H9 (cell line): ENCODE measurements around the gene THAP2. TPM values are rescaled to one million over a fixed set of nuclear protein-coding genes. Genes with fewer than 3 reads are reported as not detected.

Experiments used
- DNase-seq: peaks from one replicate; pipeline ENCODE4 v3.0.0-alpha.2; 2017
- H2AFZ ChIP-seq: one replicate; pipeline ENCODE4 v1.6.1; 2013; ENCODE audit warnings: mild to moderate bottlenecking, low read length, control low read depth, moderate library complexity
- H2AK5ac ChIP-seq: 2 replicates; pipeline ENCODE4 v1.6.1; 2013; ENCODE audit warnings: low read length, control low read depth, mixed read lengths; ENCODE audit not compliant: insufficient read length
- H2BK120ac ChIP-seq: one replicate; pipeline ENCODE4 v1.6.1; 2013; ENCODE audit warnings: low read depth, mild to moderate bottlenecking, low read length, control low read depth, inconsistent platforms; ENCODE audit not compliant: poor library complexity, severe bottlenecking
- H2BK12ac ChIP-seq: 2 replicates; pipeline ENCODE4 v1.6.1; 2013; ENCODE audit warnings: low read length, control low read depth, mixed read lengths, low read depth; ENCODE audit not compliant: insufficient read length
- H2BK15ac ChIP-seq: 2 replicates; pipeline ENCODE4 v1.6.1; 2013; ENCODE audit warnings: low read depth, low read length, control low read depth
- H2BK20ac ChIP-seq: one replicate; pipeline ENCODE4 v1.6.1; 2013; ENCODE audit warnings: low read depth, mild to moderate bottlenecking, low read length, control low read depth, inconsistent platforms; ENCODE audit not compliant: poor library complexity, severe bottlenecking
- H2BK5ac ChIP-seq: 2 replicates; pipeline ENCODE4 v1.6.1; 2013; ENCODE audit warnings: low read length, control low read depth, mixed read lengths; ENCODE audit not compliant: insufficient read length
- H3K14ac ChIP-seq: 2 replicates; pipeline ENCODE4 v1.6.1; 2013; ENCODE audit warnings: low read length, control low read depth; ENCODE audit not compliant: insufficient read depth
- H3K18ac ChIP-seq: 2 replicates; pipeline ENCODE4 v1.6.1; 2013; ENCODE audit warnings: low read depth, mild to moderate bottlenecking, mixed read lengths, low read length, control low read depth; ENCODE audit not compliant: insufficient read length
- H3K23ac ChIP-seq: 2 replicates; pipeline ENCODE4 v1.6.1; 2013; ENCODE audit warnings: low read length, control low read depth, mixed read lengths, low read depth; ENCODE audit not compliant: insufficient read length
- H3K23me2 ChIP-seq: 2 replicates; pipeline ENCODE4 v1.6.1; 2013; ENCODE audit warnings: low read depth, mild to moderate bottlenecking, mixed read lengths, low read length, control low read depth; ENCODE audit not compliant: insufficient read length, poor library complexity, severe bottlenecking
- H3K27ac ChIP-seq: 2 replicates; pipeline ENCODE4 v1.5.1; 2013; ENCODE audit warnings: low read length, control low read depth, mixed read lengths, low read depth; ENCODE audit not compliant: insufficient read length
- H3K27me3 ChIP-seq: 2 replicates; pipeline ENCODE4 v1.6.1; 2013; ENCODE audit warnings: low read length, control low read depth, inconsistent platforms; ENCODE audit not compliant: insufficient read depth
- H3K4ac ChIP-seq: 2 replicates; pipeline ENCODE4 v1.6.1; 2013; ENCODE audit warnings: low read depth, mild to moderate bottlenecking, control low read depth, inconsistent platforms, low read length, moderate library complexity
- H3K4me1 ChIP-seq: 2 replicates; pipeline ENCODE4 v1.6.1; 2013; ENCODE audit warnings: low read length, control low read depth, inconsistent platforms; ENCODE audit not compliant: insufficient read depth
- H3K4me2 ChIP-seq: 2 replicates; pipeline ENCODE4 v1.6.1; 2013; ENCODE audit warnings: low read length, control low read depth, mixed read lengths; ENCODE audit not compliant: insufficient read length, insufficient read depth
- H3K56ac ChIP-seq: 2 replicates; pipeline ENCODE4 v1.6.1; 2013; ENCODE audit warnings: low read depth, mild to moderate bottlenecking, mixed read lengths, low read length, control low read depth; ENCODE audit not compliant: insufficient read length
- H3K79me1 ChIP-seq: 2 replicates; pipeline ENCODE4 v1.6.1; 2013; ENCODE audit warnings: low read depth, mild to moderate bottlenecking, moderate library complexity, low read length, control low read depth, inconsistent platforms; ENCODE audit not compliant: insufficient read depth, poor library complexity, severe bottlenecking
- H3K79me2 ChIP-seq: 2 replicates; pipeline ENCODE4 v1.6.1; 2013; ENCODE audit warnings: low read length, control low read depth, inconsistent platforms; ENCODE audit not compliant: insufficient read depth
- H3K9ac ChIP-seq: 2 replicates; pipeline ENCODE4 v1.6.1; 2013; ENCODE audit warnings: low read length, control low read depth, mixed read lengths; ENCODE audit not compliant: insufficient read length; ENCODE audit errors: extremely low read depth
- H3K9me3 ChIP-seq: one replicate; pipeline ENCODE4 v1.6.1; 2013; ENCODE audit warnings: low read depth, low read length, inconsistent platforms; ENCODE audit not compliant: control insufficient read depth
- H3T11ph ChIP-seq: one replicate; pipeline ENCODE4 v1.6.1; 2013; ENCODE audit warnings: mild to moderate bottlenecking, low read length, control low read depth, inconsistent platforms
- H4K20me1 ChIP-seq: one replicate; pipeline ENCODE4 v1.6.1; 2013; ENCODE audit not compliant: control insufficient read depth, insufficient read length, insufficient read depth
- H4K5ac ChIP-seq: 2 replicates; pipeline ENCODE4 v1.6.1; 2013; ENCODE audit warnings: low read depth, mild to moderate bottlenecking, mixed read lengths, low read length, control low read depth; ENCODE audit not compliant: insufficient read length
- H4K8ac ChIP-seq: replicated peaks from 2 replicates; pipeline ENCODE4 v1.6.1; 2013; ENCODE audit warnings: low read length, control low read depth, mixed read lengths, low read depth; ENCODE audit not compliant: insufficient read length
- H4K91ac ChIP-seq: 2 replicates; pipeline ENCODE4 v1.6.1; 2013; ENCODE audit warnings: low read depth, mild to moderate bottlenecking, moderate library complexity, mixed read lengths, low read length, control low read depth; ENCODE audit not compliant: insufficient read length
- H3K27ac Mint-ChIP-seq, 3 experiments: 2 replicates in 2 of 3; 3 replicates in 1 of 3; pipeline ENCODE4 v1.8.0; 2020 to 2021; ENCODE audit warnings: mixed read lengths in 3 of 3, mild to moderate bottlenecking in 1 of 3, moderate library complexity in 1 of 3
- H3K27me3 Mint-ChIP-seq: 2 replicates; pipeline ENCODE4 v1.8.0; 2021; ENCODE audit warnings: low read depth, mild to moderate bottlenecking, moderate library complexity, mixed read lengths
- H3K36me3 Mint-ChIP-seq, 3 experiments: 2 replicates in 2 of 3; 3 replicates in 1 of 3; pipeline ENCODE4 v1.8.0; 2020 to 2021; ENCODE audit warnings: low read depth in 3 of 3, mixed read lengths in 3 of 3; ENCODE audit not compliant: insufficient read depth in 1 of 3
- H3K4me1 Mint-ChIP-seq, 2 experiments: 2 replicates each; pipeline ENCODE4 v1.8.0; 2020; ENCODE audit warnings: mixed read lengths in 2 of 2
- H3K4me3 Mint-ChIP-seq, 2 experiments: 2 replicates in 1 of 2; 3 replicates in 1 of 2; pipeline ENCODE4 v1.8.0; 2020 to 2021; ENCODE audit warnings: mild to moderate bottlenecking in 2 of 2, mixed read lengths in 2 of 2, moderate library complexity in 1 of 2
- H3K9me3 Mint-ChIP-seq, 2 experiments: 2 replicates in 1 of 2; 3 replicates in 1 of 2; pipeline ENCODE4 v1.8.0; 2020; ENCODE audit warnings: mild to moderate bottlenecking in 2 of 2, mixed read lengths in 2 of 2, moderate library complexity in 1 of 2
- WGBS: extraction: QIAGEN DNeasy Blood & Tissue Kit; methylation state at CpG from one replicate; pipeline ENCODE4 v1.1.7; 2013; ENCODE audit warnings: missing lambda C conversion rate, low lambda C conversion rate, mixed read lengths; ENCODE audit not compliant: insufficient read length; ENCODE audit errors: extremely low coverage; 5-methylcytosine and 5-hydroxymethylcytosine counted together
- total RNA-seq: library from RNA; stranded (reverse); gene quantifications from 2 replicates; pipeline ENCODE4 v1.2.1, GENCODE V29; 2021
- TF ChIP-seq, protein P1 (sequence below): fragments of 200-600 bp; sonication (generic); conservative IDR thresholded peaks from 3 replicates; pipeline ENCODE4 v1.8.0; 2021; ENCODE audit warnings: antibody characterized with exemption, mild to moderate bottlenecking

Gene THAP2
- total RNA-seq, 1 experiment from 2014 or later: 3.7 TPM

DNA sequence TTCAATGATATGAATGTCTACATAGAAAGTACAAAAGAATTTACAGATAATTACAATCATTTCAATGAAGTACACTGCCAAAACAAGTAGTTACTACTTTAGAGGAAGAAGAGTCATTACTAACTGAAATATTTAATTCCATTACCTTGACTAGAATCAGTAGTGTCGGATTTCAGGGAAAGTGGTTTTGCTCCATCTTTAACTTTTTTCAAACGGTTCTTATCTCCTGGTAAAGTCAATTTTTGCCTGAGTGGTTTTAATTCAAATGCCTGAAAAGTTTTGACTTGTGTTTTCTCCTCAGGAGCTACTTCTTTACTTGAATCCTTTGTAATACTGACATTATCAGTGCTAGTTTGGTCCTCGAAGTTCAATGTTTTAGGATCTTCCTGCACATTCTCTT is 7.4 kb upstream of the THAP2 start:
- no peaks in the 10 kb centered on the region for H3K4me1 ChIP-seq
- H3K18ac ChIP-seq: no peak overlapping the region
- H3K23ac ChIP-seq: no peak overlapping the region
- H2BK15ac ChIP-seq: no peak overlapping the region
- no peak overlapping the region for H2AFZ ChIP-seq
- peaks cover 0 to 2% of the 10 kb centered on the region in 2 experiments; a peak in 3 of 5 replicates for H3K9me3 Mint-ChIP-seq
- no peak overlapping the region for H4K5ac ChIP-seq
- no peaks in the 10 kb centered on the region for H3K27me3 ChIP-seq
- no peaks in the 10 kb centered on the region for H3K27me3 Mint-ChIP-seq
- peaks cover 4 to 11% of the 10 kb centered on the region in 2 experiments; a peak in 3 of 4 replicates for H3K4me1 Mint-ChIP-seq
- H3K9me3 ChIP-seq: no peaks in the 10 kb centered on the region
- no peak overlapping the region for H3T11ph ChIP-seq
- no peak overlapping the region for H3K27ac ChIP-seq
- no peaks in the 10 kb centered on the region for H3K23me2 ChIP-seq
- H3K79me2 ChIP-seq: peaks cover 4% of the 10 kb centered on the region; the same call in 1 of the 2 replicates
- WGBS: no CpG with 5 or more reads among the region's 3 CpGs
- no peak for DNase-seq
- H2BK5ac ChIP-seq: no peak overlapping the region
- H2BK20ac ChIP-seq: no peak overlapping the region
- H3K4me3 Mint-ChIP-seq: no peak overlapping the region
- no peak overlapping the region for H2BK12ac ChIP-seq
- H2BK120ac ChIP-seq: no peak overlapping the region
- no peak overlapping the region for H2AK5ac ChIP-seq
- H4K8ac ChIP-seq: no peak overlapping the region
- H3K14ac ChIP-seq: no peak overlapping the region
- no peak overlapping the region for H3K56ac ChIP-seq
- no peak overlapping the region for H3K4ac ChIP-seq
- peak overlapping the region in 1 of 3 experiments; percentile 67; a peak in 1 of 7 replicates for H3K27ac Mint-ChIP-seq
- H4K20me1 ChIP-seq: no peaks in the 10 kb centered on the region
- no peak overlapping the region for H4K91ac ChIP-seq
- no peak overlapping the region for H3K9ac ChIP-seq
- no peak overlapping the region for H3K4me2 ChIP-seq
- no peaks in the 10 kb centered on the region for H3K79me1 ChIP-seq
- TF ChIP-seq, protein P1, sequence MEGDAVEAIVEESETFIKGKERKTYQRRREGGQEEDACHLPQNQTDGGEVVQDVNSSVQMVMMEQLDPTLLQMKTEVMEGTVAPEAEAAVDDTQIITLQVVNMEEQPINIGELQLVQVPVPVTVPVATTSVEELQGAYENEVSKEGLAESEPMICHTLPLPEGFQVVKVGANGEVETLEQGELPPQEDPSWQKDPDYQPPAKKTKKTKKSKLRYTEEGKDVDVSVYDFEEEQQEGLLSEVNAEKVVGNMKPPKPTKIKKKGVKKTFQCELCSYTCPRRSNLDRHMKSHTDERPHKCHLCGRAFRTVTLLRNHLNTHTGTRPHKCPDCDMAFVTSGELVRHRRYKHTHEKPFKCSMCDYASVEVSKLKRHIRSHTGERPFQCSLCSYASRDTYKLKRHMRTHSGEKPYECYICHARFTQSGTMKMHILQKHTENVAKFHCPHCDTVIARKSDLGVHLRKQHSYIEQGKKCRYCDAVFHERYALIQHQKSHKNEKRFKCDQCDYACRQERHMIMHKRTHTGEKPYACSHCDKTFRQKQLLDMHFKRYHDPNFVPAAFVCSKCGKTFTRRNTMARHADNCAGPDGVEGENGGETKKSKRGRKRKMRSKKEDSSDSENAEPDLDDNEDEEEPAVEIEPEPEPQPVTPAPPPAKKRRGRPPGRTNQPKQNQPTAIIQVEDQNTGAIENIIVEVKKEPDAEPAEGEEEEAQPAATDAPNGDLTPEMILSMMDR: no peak
- peaks cover 27 to 32% (median 29%) of the 10 kb centered on the region in 3 experiments for H3K36me3 Mint-ChIP-seq
